ENCODE measurements around the gene RPL38.

- TF ChIP-seq, protein P1, sequence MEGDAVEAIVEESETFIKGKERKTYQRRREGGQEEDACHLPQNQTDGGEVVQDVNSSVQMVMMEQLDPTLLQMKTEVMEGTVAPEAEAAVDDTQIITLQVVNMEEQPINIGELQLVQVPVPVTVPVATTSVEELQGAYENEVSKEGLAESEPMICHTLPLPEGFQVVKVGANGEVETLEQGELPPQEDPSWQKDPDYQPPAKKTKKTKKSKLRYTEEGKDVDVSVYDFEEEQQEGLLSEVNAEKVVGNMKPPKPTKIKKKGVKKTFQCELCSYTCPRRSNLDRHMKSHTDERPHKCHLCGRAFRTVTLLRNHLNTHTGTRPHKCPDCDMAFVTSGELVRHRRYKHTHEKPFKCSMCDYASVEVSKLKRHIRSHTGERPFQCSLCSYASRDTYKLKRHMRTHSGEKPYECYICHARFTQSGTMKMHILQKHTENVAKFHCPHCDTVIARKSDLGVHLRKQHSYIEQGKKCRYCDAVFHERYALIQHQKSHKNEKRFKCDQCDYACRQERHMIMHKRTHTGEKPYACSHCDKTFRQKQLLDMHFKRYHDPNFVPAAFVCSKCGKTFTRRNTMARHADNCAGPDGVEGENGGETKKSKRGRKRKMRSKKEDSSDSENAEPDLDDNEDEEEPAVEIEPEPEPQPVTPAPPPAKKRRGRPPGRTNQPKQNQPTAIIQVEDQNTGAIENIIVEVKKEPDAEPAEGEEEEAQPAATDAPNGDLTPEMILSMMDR (conservative IDR thresholded peaks at IDR 0.05; ENCODE audit: low read depth, low read length): no peak
- TF ChIP-seq EZH2 (IDR thresholded peaks at IDR 0.05; ENCODE audit: low read length, unreplicated experiment): no peak
These were observed 1.8 kb downstream of the RPL38 start for GRCh38 chr17:74205274-74205673.
